ENCODE data around the gene KLK2. TPM values are rescaled to one million over a fixed set of nuclear protein-coding genes. Genes with fewer than 3 reads are reported as not detected.

Gene KLK2
- total RNA-seq, 1 donor from 2014 or later: 1.8 TPM

DNA sequence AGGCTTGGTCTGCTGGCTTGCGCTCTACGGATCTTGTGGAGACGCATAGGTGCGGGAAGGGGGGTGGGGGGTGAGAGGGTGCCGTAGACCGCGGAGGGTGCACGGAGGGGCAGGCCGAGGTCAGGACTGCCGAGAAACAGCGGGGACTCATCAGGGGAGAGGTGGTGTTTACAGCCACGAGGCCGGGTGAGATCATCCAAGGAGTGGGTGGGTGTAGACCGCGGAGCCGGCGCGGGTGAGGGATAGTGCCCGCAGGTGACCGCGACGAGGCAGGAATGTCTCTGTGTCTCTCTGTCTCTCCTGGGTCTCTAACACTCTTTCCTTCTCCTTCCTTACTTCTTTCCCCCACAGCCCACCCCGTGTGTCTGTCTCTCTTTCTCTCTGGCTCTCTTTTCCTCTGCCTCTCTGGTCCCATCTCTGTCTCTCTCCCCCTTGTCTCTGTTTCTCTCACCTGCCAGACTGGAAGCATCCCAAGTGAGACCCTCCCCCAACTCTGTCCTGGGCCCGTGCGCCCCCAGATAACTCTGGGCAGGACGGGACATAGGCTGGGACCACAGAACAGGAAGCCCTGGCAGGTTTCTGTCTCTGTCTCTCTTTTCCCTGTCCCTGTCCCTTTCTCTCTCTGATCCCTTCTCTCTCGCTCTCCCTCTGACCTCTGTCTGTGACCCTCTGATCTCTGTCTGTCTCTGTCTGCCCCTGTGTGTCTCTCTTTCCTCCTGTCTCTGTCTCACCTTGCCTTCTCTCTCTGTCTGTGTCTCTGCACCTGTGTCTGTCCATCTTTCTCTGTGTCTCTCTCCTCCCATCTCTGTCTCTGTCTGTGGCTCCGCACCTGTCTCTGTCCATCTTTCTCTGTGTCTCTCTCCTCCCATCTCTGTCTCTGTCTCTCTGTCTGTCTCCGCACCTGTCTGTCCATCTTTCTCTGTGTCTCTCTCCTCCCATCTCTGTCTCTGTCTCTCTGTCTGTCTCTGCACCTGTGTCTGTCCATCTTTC is 39.8 kb downstream of the KLK2 start:
- Mint-ChIP-seq H3K4me3 (peak overlapping the region; percentile 25), H3K27ac (no peak overlapping the region), H3K9me3 (no peaks in the 10 kb centered on the region), H3K4me1 (peaks cover 13% of the 10 kb centered on the region), H3K27me3 (peaks cover 34% of the 10 kb centered on the region), H3K36me3 (ENCODE audit: low read depth) (no peaks in the 10 kb centered on the region)
- DNase-seq: no peak
- ATAC-seq (ENCODE audit: low read depth): peak; percentile 33
- CTCF ChIA-PET: no interaction called here
- TF ChIP-seq, protein P1, sequence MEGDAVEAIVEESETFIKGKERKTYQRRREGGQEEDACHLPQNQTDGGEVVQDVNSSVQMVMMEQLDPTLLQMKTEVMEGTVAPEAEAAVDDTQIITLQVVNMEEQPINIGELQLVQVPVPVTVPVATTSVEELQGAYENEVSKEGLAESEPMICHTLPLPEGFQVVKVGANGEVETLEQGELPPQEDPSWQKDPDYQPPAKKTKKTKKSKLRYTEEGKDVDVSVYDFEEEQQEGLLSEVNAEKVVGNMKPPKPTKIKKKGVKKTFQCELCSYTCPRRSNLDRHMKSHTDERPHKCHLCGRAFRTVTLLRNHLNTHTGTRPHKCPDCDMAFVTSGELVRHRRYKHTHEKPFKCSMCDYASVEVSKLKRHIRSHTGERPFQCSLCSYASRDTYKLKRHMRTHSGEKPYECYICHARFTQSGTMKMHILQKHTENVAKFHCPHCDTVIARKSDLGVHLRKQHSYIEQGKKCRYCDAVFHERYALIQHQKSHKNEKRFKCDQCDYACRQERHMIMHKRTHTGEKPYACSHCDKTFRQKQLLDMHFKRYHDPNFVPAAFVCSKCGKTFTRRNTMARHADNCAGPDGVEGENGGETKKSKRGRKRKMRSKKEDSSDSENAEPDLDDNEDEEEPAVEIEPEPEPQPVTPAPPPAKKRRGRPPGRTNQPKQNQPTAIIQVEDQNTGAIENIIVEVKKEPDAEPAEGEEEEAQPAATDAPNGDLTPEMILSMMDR (IDR thresholded peaks at IDR 0.05): no peak
- intact Hi-C loops (cut with micrococcal nuclease): no loop called here
- POLR2A ChIA-PET: no interaction called here

DNA sequence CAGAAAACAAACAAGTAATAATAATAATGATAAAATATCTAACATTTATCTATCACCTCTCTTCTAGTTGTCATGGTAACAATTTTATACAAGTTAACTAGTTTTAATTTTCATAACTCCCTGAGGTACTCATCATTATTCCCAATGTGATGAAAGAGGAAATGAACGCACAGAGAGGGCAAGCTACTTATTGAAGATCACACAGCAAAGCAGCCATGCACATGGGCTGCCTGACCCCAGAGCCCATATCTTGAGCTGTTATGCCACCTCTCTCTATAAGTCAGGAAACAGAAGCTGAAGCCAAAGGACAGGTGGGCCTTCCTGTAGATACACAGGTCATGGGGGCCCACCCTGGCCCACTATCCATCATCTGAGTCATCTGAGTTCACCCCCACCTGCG is 42.8 kb downstream of the KLK2 start:
- no peak overlapping the region for H3K27ac Mint-ChIP-seq
- ATAC-seq (ENCODE audit: low read depth) (no peak), DNase-seq (no peak)
- H3K36me3 Mint-ChIP-seq (ENCODE audit: low read depth): no peaks in the 10 kb centered on the region
- H3K9me3 Mint-ChIP-seq: no peaks in the 10 kb centered on the region
- TF ChIP-seq, protein P1 (IDR thresholded peaks at IDR 0.05): no peak
- intact Hi-C loops (cut with micrococcal nuclease): no loop called here
- POLR2A ChIA-PET: no interaction called here
- CTCF ChIA-PET: no interaction called here
- no peaks in the 10 kb centered on the region for H3K4me1 Mint-ChIP-seq
- H3K4me3 Mint-ChIP-seq: no peak overlapping the region
- peaks cover 15% of the 10 kb centered on the region for H3K27me3 Mint-ChIP-seq

DNA sequence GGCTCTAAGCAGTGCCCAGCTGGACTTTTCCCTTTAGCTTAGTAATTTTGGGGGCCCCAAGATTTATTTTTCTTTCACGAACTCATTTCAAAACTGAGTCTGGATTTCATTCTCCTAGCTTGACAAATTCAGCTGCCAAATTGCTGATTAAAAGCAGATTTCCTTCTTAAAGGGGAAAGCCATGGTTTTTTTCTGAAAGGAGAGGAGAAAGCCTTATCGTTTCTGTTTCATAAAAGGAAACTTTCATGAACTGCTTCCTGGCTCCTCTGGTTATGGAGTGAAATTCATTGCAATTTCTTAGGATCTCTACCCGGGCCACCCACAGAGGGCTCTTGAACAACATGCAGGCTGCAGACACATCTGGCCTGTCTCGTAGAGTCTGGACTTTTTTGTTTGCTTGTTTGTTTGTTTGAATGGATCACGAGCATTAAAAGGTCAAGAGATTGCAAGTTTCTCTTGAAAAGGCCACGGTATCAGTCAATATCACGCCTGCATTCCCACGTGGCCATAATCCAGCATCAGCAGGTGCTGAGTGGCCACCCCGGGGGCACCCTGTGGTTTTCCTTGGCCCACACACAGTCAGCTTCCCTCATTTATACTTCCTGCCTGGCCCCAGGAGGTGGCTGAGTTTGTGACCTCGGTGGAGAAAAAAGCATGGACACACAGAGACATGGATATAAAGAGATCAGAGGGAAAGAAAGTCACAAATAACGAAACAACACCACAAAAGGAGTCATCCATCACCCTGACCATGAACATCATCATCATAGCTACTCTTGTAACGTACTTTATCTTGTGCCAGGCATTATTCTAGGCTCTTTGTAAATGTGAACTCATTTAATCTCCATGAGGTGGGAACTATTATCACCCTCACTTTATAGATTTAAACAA is 48.4 kb downstream of the KLK2 start:
- no peaks in the 10 kb centered on the region for H3K36me3 Mint-ChIP-seq (ENCODE audit: low read depth)
- intact Hi-C loops (cut with micrococcal nuclease): loop anchor here (1.0 to 5.0 kb wide), 7 partner anchors 39 to 565 kb away; partner anchors contain the start of gene CLEC11A
- ATAC-seq (ENCODE audit: low read depth) (peak; percentile 21), DNase-seq (no peak)
- no peaks in the 10 kb centered on the region for H3K9me3 Mint-ChIP-seq
- H3K27me3 Mint-ChIP-seq: peaks cover 29% of the 10 kb centered on the region
- H3K27ac Mint-ChIP-seq: no peak overlapping the region
- POLR2A ChIA-PET: interaction anchor here (0.6 to 1.3 kb wide), 5 partner anchors 25 to 410 kb away, joined by 3 to 10 read pairs (median 6); partner anchors contain the start of gene JOSD2
- CTCF ChIA-PET: interaction anchor here (0.6 to 2.5 kb wide), 32 partner anchors 13 to 1224 kb away, joined by 3 to 19 read pairs (median 5); partner anchors contain the start of gene JOSD2
- H3K4me1 Mint-ChIP-seq: peaks cover 10% of the 10 kb centered on the region
- TF ChIP-seq, protein P1 (IDR thresholded peaks at IDR 0.05): no peak
- H3K4me3 Mint-ChIP-seq: no peak overlapping the region

DNA sequence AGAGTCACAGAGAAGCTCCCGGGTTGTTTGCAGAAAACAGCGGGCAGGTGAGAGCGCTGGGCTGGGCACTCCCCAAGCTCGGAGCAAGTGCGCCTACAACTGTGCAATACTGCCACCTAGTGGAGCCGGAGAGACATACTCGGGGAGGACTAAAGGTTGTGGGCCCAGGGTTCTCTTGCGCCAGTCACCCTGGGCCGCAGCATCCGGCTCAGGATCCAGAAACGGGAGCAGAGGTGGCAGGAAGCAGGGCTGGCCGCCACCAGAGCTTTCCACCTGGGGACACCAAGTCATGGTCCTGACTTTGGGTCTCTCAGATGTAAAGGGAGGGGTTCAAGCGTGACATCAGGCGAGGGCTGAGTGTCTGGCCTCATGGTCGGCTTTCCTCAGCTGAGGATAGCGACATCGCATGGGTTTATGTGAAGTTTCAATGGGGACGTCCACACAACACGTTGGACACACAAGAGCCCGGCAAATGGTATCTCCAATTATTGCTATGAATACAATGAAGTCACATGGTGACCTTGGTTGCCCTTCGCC is 49.1 kb downstream of the KLK2 start:
- intact Hi-C loops (cut with micrococcal nuclease): loop anchor here (1.0 to 5.0 kb wide), 7 partner anchors 40 to 566 kb away; partner anchors contain the start of gene CLEC11A
- ATAC-seq (ENCODE audit: low read depth) (peak; percentile 99), DNase-seq (peak; percentile 59)
- Mint-ChIP-seq H3K36me3 (ENCODE audit: low read depth) (no peaks in the 10 kb centered on the region), H3K27me3 (peaks cover 24% of the 10 kb centered on the region), H3K9me3 (no peaks in the 10 kb centered on the region), H3K27ac (no peak overlapping the region), H3K4me3 (no peak overlapping the region), H3K4me1 (peaks cover 10% of the 10 kb centered on the region)
- POLR2A ChIA-PET: interaction anchor here (0.6 to 1.3 kb wide), 5 partner anchors 26 to 411 kb away, joined by 3 to 10 read pairs (median 6); partner anchors contain the start of gene JOSD2
- CTCF ChIA-PET: interaction anchor here (0.6 to 2.5 kb wide), 32 partner anchors 14 to 1225 kb away, joined by 3 to 19 read pairs (median 5); partner anchors contain the start of gene JOSD2
- TF ChIP-seq, protein P1 (IDR thresholded peaks at IDR 0.05): peak; percentile 61
